HepG2 (cell line): ENCODE results near the gene NEURL2. TPM values are rescaled to one million over a fixed set of nuclear protein-coding genes. Genes with fewer than 3 reads are reported as not detected.
A peak's percentile ranks its signal among the peaks of the same experiment; 100 is the strongest.

Experiments used
- ETV5 ChIP-seq: IDR thresholded peaks from 2 replicates; pipeline ENCODE4 v1.6.1; 2018; ENCODE audit warnings: missing biosample characterization, missing genetic modification reagents, inconsistent platforms, borderline replicate concordance
- FIP1L1 ChIP-seq: fragments of 200-400 bp; formaldehyde crosslinking; IDR thresholded peaks from 2 replicates; pipeline ENCODE4 v1.6.1; 2018; ENCODE audit warnings: low read depth, mild to moderate bottlenecking, low read length, moderate library complexity, borderline replicate concordance; ENCODE audit not compliant: insufficient read depth
- GATAD2A ChIP-seq: IDR thresholded peaks from 2 replicates; pipeline ENCODE4 v1.6.1; 2016
- HDAC2 ChIP-seq: sonication (generic); formaldehyde crosslinking; IDR thresholded peaks from 2 replicates; pipeline ENCODE4 v1.4.0; 2020; ENCODE audit warnings: missing genetic modification reagents
- HNF1A ChIP-seq, 2 experiments: sonication (generic) in 1 of 2; formaldehyde crosslinking in 1 of 2; IDR thresholded peaks; 2 replicates each; pipeline versions ENCODE4 v1.4.0 to v1.6.1; 2016 to 2020; ENCODE audit warnings: borderline replicate concordance in 1 of 2, low read depth in 1 of 2, mild to moderate bottlenecking in 1 of 2, missing genetic modification reagents in 1 of 2
- RXRB ChIP-seq: IDR thresholded peaks from 2 replicates; pipeline ENCODE4 v1.6.1; 2016; ENCODE audit warnings: borderline replicate concordance, missing genetic modification reagents, missing compliant biosample characterization
- TEAD3 ChIP-seq: optimal IDR thresholded peaks from 2 replicates; pipeline ENCODE3; 2016; ENCODE audit warnings: borderline replicate concordance
- ZBTB44 ChIP-seq: sonication (generic); formaldehyde crosslinking; IDR thresholded peaks from 2 replicates; pipeline ENCODE4 v1.4.0; 2020; ENCODE audit warnings: missing genetic modification reagents
- polyA plus RNA-seq, 8 experiments: library from polyadenylated mRNA; depleted of rRNA in 3 of 8; stranded (reverse) in 7 of 8; unstranded in 1 of 8; fragments of >200 nt; fragmentation: Illumina TruSeq in 4 of 8; extraction: Trizol in 4 of 8; gene quantifications; 2 replicates each; pipeline versions ENCODE4 v1.2.1 to v1.2.3, GENCODE V29; 2011 to 2016; ENCODE audit warnings: low read depth in 4 of 8, missing spikeins in 1 of 8, mixed read lengths in 1 of 8; ENCODE audit not compliant: insufficient read depth in 1 of 8
- total RNA-seq, 5 experiments: library from RNA; depleted of rRNA; stranded (reverse); fragments of >200 nt; fragmentation: Illumina TruSeq; extraction: Trizol; gene quantifications; 2 replicates each; pipeline ENCODE4 v1.2.3, GENCODE V29; 2016; ENCODE audit warnings: low read depth in 1 of 5
- TF ChIP-seq, protein P1 (sequence below): sonication (generic); formaldehyde crosslinking; IDR thresholded peaks from 2 replicates; pipeline ENCODE4 v1.4.0; 2020; ENCODE audit warnings: missing genetic modification reagents, borderline replicate concordance
- TF ChIP-seq, protein P2 (sequence below): IDR thresholded peaks from 2 replicates; pipeline ENCODE4 v1.6.1; 2016
- TF ChIP-seq, protein P3 (sequence below): sonication (generic); formaldehyde crosslinking; IDR thresholded peaks from 2 replicates; pipeline ENCODE4 v1.4.0; 2020; ENCODE audit warnings: low read depth, missing genetic modification reagents

Gene NEURL2
- total and polyA plus RNA-seq, 2 of the 13 experiments (the other 11 are each of a cell fraction or from before 2014, with no cell fraction given): 7.2 to 9.7 TPM

DNA sequence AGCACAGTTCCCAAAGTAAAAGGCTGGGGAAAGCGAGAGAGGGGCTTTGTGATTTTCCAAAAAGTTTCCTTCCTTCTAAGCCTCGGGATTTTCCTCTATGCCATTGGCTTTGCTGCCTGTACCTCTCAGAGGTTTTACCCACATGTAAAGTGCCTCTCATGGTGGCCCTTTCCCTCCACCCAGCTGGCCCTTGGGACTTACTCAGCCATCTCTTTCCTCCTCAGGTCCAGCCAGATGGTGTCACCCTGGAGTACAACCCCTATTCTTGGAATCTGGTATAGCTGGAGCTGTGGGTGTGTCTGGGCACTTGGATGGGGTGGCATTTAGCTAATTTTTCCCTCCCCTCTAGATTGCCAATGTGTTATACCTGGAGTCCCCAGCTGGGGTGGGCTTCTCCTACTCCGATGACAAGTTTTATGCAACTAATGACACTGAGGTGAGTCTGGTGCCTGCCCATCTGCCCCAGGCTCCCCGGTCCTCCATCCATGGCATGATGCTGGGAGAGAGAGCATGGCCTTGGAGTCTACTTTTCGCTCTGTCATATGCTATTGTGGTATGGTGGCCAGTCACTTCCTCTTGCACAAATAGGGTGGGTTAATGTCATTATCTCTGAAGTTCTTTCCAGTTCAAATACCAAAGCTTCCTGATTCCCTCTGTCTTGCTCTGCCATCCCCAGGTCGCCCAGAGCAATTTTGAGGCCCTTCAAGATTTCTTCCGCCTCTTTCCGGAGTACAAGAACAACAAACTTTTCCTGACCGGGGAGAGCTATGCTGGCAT is 1.2 kb upstream of the NEURL2 start (continued):
- TF ChIP-seq, protein P1, sequence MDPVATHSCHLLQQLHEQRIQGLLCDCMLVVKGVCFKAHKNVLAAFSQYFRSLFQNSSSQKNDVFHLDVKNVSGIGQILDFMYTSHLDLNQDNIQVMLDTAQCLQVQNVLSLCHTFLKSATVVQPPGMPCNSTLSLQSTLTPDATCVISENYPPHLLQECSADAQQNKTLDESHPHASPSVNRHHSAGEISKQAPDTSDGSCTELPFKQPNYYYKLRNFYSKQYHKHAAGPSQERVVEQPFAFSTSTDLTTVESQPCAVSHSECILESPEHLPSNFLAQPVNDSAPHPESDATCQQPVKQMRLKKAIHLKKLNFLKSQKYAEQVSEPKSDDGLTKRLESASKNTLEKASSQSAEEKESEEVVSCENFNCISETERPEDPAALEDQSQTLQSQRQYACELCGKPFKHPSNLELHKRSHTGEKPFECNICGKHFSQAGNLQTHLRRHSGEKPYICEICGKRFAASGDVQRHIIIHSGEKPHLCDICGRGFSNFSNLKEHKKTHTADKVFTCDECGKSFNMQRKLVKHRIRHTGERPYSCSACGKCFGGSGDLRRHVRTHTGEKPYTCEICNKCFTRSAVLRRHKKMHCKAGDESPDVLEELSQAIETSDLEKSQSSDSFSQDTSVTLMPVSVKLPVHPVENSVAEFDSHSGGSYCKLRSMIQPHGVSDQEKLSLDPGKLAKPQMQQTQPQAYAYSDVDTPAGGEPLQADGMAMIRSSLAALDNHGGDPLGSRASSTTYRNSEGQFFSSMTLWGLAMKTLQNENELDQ (CRISPR knock-in tag): no peak
- no peak for TF ChIP-seq HNF1A (IDR thresholded peaks at IDR 0.05; ENCODE audit: low read depth)
- no peak for TF ChIP-seq HNF1A (CRISPR knock-in tag; IDR thresholded peaks at IDR 0.05; ENCODE audit: borderline replicate concordance)
- TF ChIP-seq GATAD2A (CRISPR knock-in tag): 0 out of 2 replicates have a peak, but pooled peaks have one; percentile 12
- peak; percentile 61; the same call in 1 of the 2 replicates for TF ChIP-seq HDAC2 (CRISPR knock-in tag)
- peak; percentile 69 for TF ChIP-seq TEAD3 (CRISPR knock-in tag)
- no peak for TF ChIP-seq FIP1L1
- TF ChIP-seq ETV5: 0 out of 2 replicates have a peak, but pooled peaks have one; percentile 14
- 0 out of 2 replicates have a peak, but pooled peaks have one; percentile 17 for TF ChIP-seq ZBTB44 (CRISPR knock-in tag)
- TF ChIP-seq, protein P2, sequence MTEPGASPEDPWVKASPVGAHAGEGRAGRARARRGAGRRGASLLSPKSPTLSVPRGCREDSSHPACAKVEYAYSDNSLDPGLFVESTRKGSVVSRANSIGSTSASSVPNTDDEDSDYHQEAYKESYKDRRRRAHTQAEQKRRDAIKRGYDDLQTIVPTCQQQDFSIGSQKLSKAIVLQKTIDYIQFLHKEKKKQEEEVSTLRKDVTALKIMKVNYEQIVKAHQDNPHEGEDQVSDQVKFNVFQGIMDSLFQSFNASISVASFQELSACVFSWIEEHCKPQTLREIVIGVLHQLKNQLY: peak; percentile 24; the same call in 1 of the 2 replicates
- TF ChIP-seq, protein P3, sequence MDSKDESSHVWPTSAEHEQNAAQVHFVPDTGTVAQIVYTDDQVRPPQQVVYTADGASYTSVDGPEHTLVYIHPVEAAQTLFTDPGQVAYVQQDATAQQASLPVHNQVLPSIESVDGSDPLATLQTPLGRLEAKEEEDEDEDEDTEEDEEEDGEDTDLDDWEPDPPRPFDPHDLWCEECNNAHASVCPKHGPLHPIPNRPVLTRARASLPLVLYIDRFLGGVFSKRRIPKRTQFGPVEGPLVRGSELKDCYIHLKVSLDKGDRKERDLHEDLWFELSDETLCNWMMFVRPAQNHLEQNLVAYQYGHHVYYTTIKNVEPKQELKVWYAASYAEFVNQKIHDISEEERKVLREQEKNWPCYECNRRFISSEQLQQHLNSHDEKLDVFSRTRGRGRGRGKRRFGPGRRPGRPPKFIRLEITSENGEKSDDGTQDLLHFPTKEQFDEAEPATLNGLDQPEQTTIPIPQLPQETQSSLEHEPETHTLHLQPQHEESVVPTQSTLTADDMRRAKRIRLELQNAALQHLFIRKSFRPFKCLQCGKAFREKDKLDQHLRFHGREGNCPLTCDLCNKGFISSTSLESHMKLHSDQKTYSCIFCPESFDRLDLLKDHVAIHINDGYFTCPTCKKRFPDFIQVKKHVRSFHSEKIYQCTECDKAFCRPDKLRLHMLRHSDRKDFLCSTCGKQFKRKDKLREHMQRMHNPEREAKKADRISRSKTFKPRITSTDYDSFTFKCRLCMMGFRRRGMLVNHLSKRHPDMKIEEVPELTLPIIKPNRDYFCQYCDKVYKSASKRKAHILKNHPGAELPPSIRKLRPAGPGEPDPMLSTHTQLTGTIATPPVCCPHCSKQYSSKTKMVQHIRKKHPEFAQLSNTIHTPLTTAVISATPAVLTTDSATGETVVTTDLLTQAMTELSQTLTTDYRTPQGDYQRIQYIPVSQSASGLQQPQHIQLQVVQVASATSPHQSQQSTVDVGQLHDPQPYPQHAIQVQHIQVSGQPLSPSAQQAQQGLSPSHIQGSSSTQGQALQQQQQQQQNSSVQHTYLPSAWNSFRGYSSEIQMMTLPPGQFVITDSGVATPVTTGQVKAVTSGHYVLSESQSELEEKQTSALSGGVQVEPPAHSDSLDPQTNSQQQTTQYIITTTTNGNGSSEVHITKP: 0 out of 2 replicates have a peak, but pooled peaks have one; percentile 56
- TF ChIP-seq RXRB (CRISPR knock-in tag): 0 out of 2 replicates have a peak, but pooled peaks have one; percentile 28
